Measurements from ENCODE around the gene SCML1. TPM values are rescaled to one million over a fixed set of nuclear protein-coding genes. Genes with fewer than 3 reads are reported as not detected.

The SCML1 gene
- total and polyA plus RNA-seq, 10 of the 15 experiments (the other 5 are each of a cell fraction or from before 2014, with no cell fraction given) = 0.62 to 48.3 (median 1.6) TPM

GRCh38 chrX:17697191-17697590, 40.1 kb upstream of the SCML1 start (continued):
- TF ChIP-seq CUX1 (IDR thresholded peaks at IDR 0.05; ENCODE audit: insufficient replicate concordance, low read depth, low read length) (no peak), ZZZ3 (IDR thresholded peaks at IDR 0.05; ENCODE audit: control insufficient read depth, insufficient read length, low read depth) (no peak), ETV6 (conservative IDR thresholded peaks at IDR 0.05 in 1 of 2, IDR thresholded peaks at IDR 0.05 in 1 of 2; ENCODE audit: borderline replicate concordance in 1 of 2, low read depth in 1 of 2) (no peak), RFX5 (IDR thresholded peaks at IDR 0.05; ENCODE audit: low read depth, low read length) (no peak), EP300 (IDR thresholded peaks at IDR 0.05; ENCODE audit: borderline replicate concordance in 1 of 2, control insufficient read depth in 1 of 2, low read depth in 2 of 2, low read length in 2 of 2) (no peak)

GRCh38 chrX:17700976-17701375, 36.3 kb upstream of the SCML1 start:
- H3K4me2 ChIP-seq (ENCODE audit: control insufficient read depth, insufficient read depth) = no peak overlapping the region
- no peaks in the 10 kb centered on the region for H3K27me3 ChIP-seq (replicated peaks in 1 of 2; ENCODE audit: control insufficient read depth in 2 of 2, insufficient read depth in 2 of 2, low read length in 1 of 2)
- FAIRE-seq (no peak), DNase-seq (ENCODE audit: low read depth, low spot score) (no peak), ATAC-seq (no peak)
- H3K79me2 ChIP-seq (ENCODE audit: control insufficient read depth, insufficient read depth, low read length) = no peaks in the 10 kb centered on the region
- intact Hi-C loops (cut with micrococcal nuclease; ENCODE audit: unreplicated experiment) (no loop called here), in situ Hi-C loops (cut with MboI) (no loop called here)
- H3K9me3 ChIP-seq (replicated peaks; ENCODE audit: control insufficient read depth, insufficient read depth, low read length) = no peaks in the 10 kb centered on the region
- no peaks in the 10 kb centered on the region for H3K4me1 ChIP-seq (ENCODE audit: control insufficient read depth, insufficient read depth, low read length)
- H2AFZ ChIP-seq (ENCODE audit: control insufficient read depth, low read depth, low read length) = no peak overlapping the region
- H3K36me3 ChIP-seq (ENCODE audit: control insufficient read depth in 2 of 2, insufficient read depth in 2 of 2, low read length in 1 of 2) = no peaks in the 10 kb centered on the region
- no peak overlapping the region for H3K27ac ChIP-seq (ENCODE audit: control insufficient read depth, insufficient read depth)
- ChIA-PET CTCF (no interaction called here), POLR2A (no interaction called here), SMC1A (ENCODE audit: uncharacterized antibody, unreplicated experiment) (no interaction called here), RAD21 (ENCODE audit: unreplicated experiment) (no interaction called here)
- H3K4me3 ChIP-seq = no peak overlapping the region
- H4K20me1 ChIP-seq (ENCODE audit: control insufficient read depth, insufficient read depth) = no peaks in the 10 kb centered on the region
- H3K9ac ChIP-seq (ENCODE audit: control insufficient read depth, insufficient read depth, low read length) = no peak overlapping the region
- WGBS (ENCODE audit: insufficient coverage, insufficient replicate concordance, low lambda C conversion rate, missing lambda C conversion rate) = 0% methylated on average over 1 of the region's 1 CpG
- BruUV-seq (replicated peaks) = no TSS peak
- TF ChIP-seq POLR2AphosphoS5 (IDR thresholded peaks at IDR 0.05; ENCODE audit: low read length) = no peak
- TF ChIP-seq CEBPZ (IDR thresholded peaks at IDR 0.05; ENCODE audit: low read depth, low read length) = no peak
- TF ChIP-seq HSF1 (IDR thresholded peaks at IDR 0.05; ENCODE audit: low read depth, low read length) = no peak
- TF ChIP-seq RAD51 (IDR thresholded peaks at IDR 0.05) = no peak
- no peak for TF ChIP-seq BRCA1 (IDR thresholded peaks at IDR 0.05; ENCODE audit: low read depth, low read length)
- no peak for TF ChIP-seq IRF3 (IDR thresholded peaks at IDR 0.05)
